ENCODE results near the gene PRDM1. TPM values are rescaled to one million over a fixed set of nuclear protein-coding genes. Genes with fewer than 3 reads are reported as not detected.

The PRDM1 gene
- total and polyA plus RNA-seq, 2 of the 13 experiments (the other 11 are each of a cell fraction or from before 2014, with no cell fraction given): 0.13 TPM; not detected in 1

GRCh38 chr6:106146852-106147351, 60.8 kb downstream of the PRDM1 start:
- Histone ChIP-seq H3K27ac (ENCODE audit: extremely low read length, insufficient read depth, low read length) (no peak overlapping the region), H3K9me3 (ENCODE audit: low read length) (no peaks in the 10 kb centered on the region), H4K20me1 (ENCODE audit: insufficient read depth, low read length) (no peaks in the 10 kb centered on the region), H3K4me1 (ENCODE audit: insufficient read depth, low read length) (no peaks in the 10 kb centered on the region), H3K36me3 (replicated peaks in 1 of 2; ENCODE audit: control insufficient read depth in 1 of 2, insufficient read depth in 2 of 2, low read length in 2 of 2) (no peaks in the 10 kb centered on the region), H3K79me2 (ENCODE audit: insufficient read depth, low read length) (no peaks in the 10 kb centered on the region), H2AFZ (ENCODE audit: low read length) (no peak overlapping the region), H3K9ac (ENCODE audit: insufficient read depth, low read depth, low read length) (no peak overlapping the region), H3K4me2 (ENCODE audit: low read depth, low read length) (no peak overlapping the region), H3K27me3 (ENCODE audit: control insufficient read depth in 1 of 2, insufficient read depth in 2 of 2, low read length in 2 of 2) (peaks cover 4 to 27% of the 10 kb centered on the region in 2 experiments; a peak in 4 of 5 replicates), H3K4me3 (replicated peaks in 1 of 3; ENCODE audit: insufficient read depth in 1 of 3, low read depth in 2 of 3, low read length in 3 of 3) (no peak overlapping the region)
- in situ Hi-C loops (cut with HindIII; ENCODE audit: extremely low pct_ligation_motif_present, low pct_unique_long_range_greater_than_20kb): no loop called here
- DNase-seq (ENCODE audit: low spot score): no peak
- no peak for ATAC-seq
- CTCF ChIA-PET (ENCODE audit: low intra/inter-chr PET ratio, low total read pairs): no interaction called here
- POLR2A ChIA-PET: no interaction called here
- WGBS (ENCODE audit: low lambda C conversion rate): 55% methylated on average over 2 of the region's 2 CpGs
- BruUV-seq (replicated peaks): no TSS peak
- FAIRE-seq: no peak
- TF ChIP-seq ZNF383 (CRISPR knock-in tag; IDR thresholded peaks at IDR 0.05; ENCODE audit: borderline replicate concordance) (no peak), HNF1B (CRISPR knock-in tag; IDR thresholded peaks at IDR 0.05) (no peak), ZNF225 (CRISPR knock-in tag; IDR thresholded peaks at IDR 0.05) (no peak), NR0B2 (CRISPR knock-in tag; IDR thresholded peaks at IDR 0.05) (no peak), FOXM1 (CRISPR knock-in tag; IDR thresholded peaks at IDR 0.05) (no peak)
- intact Hi-C loops (cut with micrococcal nuclease; ENCODE audit: unreplicated experiment): no loop called here

- Histone ChIP-seq H3K4me3 (replicated peaks in 1 of 3; ENCODE audit: insufficient read depth in 1 of 3, low read depth in 2 of 3, low read length in 3 of 3) (no peak overlapping the region), H4K20me1 (ENCODE audit: insufficient read depth, low read length) (no peaks in the 10 kb centered on the region), H3K27ac (ENCODE audit: extremely low read length, insufficient read depth, low read length) (no peak overlapping the region), H3K4me2 (ENCODE audit: low read depth, low read length) (no peak overlapping the region), H3K9me3 (ENCODE audit: low read length) (no peaks in the 10 kb centered on the region), H3K27me3 (ENCODE audit: control insufficient read depth in 1 of 2, insufficient read depth in 2 of 2, low read length in 2 of 2) (peaks cover 4 to 24% of the 10 kb centered on the region in 2 experiments; a peak in 4 of 5 replicates), H3K36me3 (replicated peaks in 1 of 2; ENCODE audit: control insufficient read depth in 1 of 2, insufficient read depth in 2 of 2, low read length in 2 of 2) (no peaks in the 10 kb centered on the region), H3K9ac (ENCODE audit: insufficient read depth, low read depth, low read length) (no peak overlapping the region), H3K79me2 (ENCODE audit: insufficient read depth, low read length) (no peaks in the 10 kb centered on the region), H3K4me1 (ENCODE audit: insufficient read depth, low read length) (no peaks in the 10 kb centered on the region), H2AFZ (ENCODE audit: low read length) (no peak overlapping the region)
- in situ Hi-C loops (cut with HindIII; ENCODE audit: extremely low pct_ligation_motif_present, low pct_unique_long_range_greater_than_20kb) (no loop called here), intact Hi-C loops (cut with micrococcal nuclease; ENCODE audit: unreplicated experiment) (no loop called here)
- FAIRE-seq: no peak
- DNase-seq (ENCODE audit: low spot score): no peak
- BruUV-seq (replicated peaks): no TSS peak
- ChIA-PET CTCF (ENCODE audit: low intra/inter-chr PET ratio, low total read pairs) (no interaction called here), POLR2A (no interaction called here)
- no peak for ATAC-seq
- 33% methylated on average over 1 of the region's 2 CpGs for WGBS (ENCODE audit: low lambda C conversion rate)
- TF ChIP-seq RFXANK (CRISPR knock-in tag; IDR thresholded peaks at IDR 0.05) (no peak), ARNT (IDR thresholded peaks at IDR 0.05) (no peak), YEATS4 (CRISPR knock-in tag; IDR thresholded peaks at IDR 0.05; ENCODE audit: borderline replicate concordance) (no peak), MEIS1 (CRISPR knock-in tag; IDR thresholded peaks at IDR 0.05; ENCODE audit: borderline replicate concordance) (no peak), HNF1A (IDR thresholded peaks at IDR 0.05; ENCODE audit: low read depth) (no peak), HNF1A (CRISPR knock-in tag; IDR thresholded peaks at IDR 0.05; ENCODE audit: borderline replicate concordance) (no peak), MYNN (CRISPR knock-in tag; IDR thresholded peaks at IDR 0.05; ENCODE audit: low read depth) (no peak), FOXP1 (IDR thresholded peaks at IDR 0.05) (no peak), FOXP1 (CRISPR knock-in tag; IDR thresholded peaks at IDR 0.05) (no peak), PHF8 (CRISPR knock-in tag; IDR thresholded peaks at IDR 0.05) (no peak)
These were observed 61.3 kb downstream of the PRDM1 start for GRCh38 chr6:106147476-106147875.
